ENCODE results near the gene KRT36.

- TF ChIP-seq EP300 (IDR thresholded peaks at IDR 0.05), result no peak
- TF ChIP-seq, protein P1, sequence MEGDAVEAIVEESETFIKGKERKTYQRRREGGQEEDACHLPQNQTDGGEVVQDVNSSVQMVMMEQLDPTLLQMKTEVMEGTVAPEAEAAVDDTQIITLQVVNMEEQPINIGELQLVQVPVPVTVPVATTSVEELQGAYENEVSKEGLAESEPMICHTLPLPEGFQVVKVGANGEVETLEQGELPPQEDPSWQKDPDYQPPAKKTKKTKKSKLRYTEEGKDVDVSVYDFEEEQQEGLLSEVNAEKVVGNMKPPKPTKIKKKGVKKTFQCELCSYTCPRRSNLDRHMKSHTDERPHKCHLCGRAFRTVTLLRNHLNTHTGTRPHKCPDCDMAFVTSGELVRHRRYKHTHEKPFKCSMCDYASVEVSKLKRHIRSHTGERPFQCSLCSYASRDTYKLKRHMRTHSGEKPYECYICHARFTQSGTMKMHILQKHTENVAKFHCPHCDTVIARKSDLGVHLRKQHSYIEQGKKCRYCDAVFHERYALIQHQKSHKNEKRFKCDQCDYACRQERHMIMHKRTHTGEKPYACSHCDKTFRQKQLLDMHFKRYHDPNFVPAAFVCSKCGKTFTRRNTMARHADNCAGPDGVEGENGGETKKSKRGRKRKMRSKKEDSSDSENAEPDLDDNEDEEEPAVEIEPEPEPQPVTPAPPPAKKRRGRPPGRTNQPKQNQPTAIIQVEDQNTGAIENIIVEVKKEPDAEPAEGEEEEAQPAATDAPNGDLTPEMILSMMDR (IDR thresholded peaks at IDR 0.05), result no peak
Measured at GRCh38 chr17:41453066-41453465, 36.6 kb downstream of the KRT36 start.

Data from upper lobe of left lung (tissue), 4 donors.